ENCODE measurements around the gene CTXN3.

CTXN3 gene

GRCh38 chr5:127645300-127645726 lies 3.6 kb upstream of the CTXN3 start:
- ChIA-PET CTCF (interaction anchor here (1.2 kb wide), 1 partner anchor 81 kb away, joined by 3 read pairs; no protein-coding TSS in a partner anchor), POLR2A (no interaction called here)
- TF ChIP-seq CTCF (IDR thresholded peaks at IDR 0.05; ENCODE audit: insufficient read depth, low read length, missing control alignments), result no peak
- no peak overlapping the region for H3K4me3 ChIP-seq (ENCODE audit: low read depth, low read length)
- no peak for DNase-seq (ENCODE audit: low read depth, low spot score)

GRCh38 chr5:127647361-127647958 lies 1.4 kb upstream of the CTXN3 start:
- TF ChIP-seq CTCF (IDR thresholded peaks at IDR 0.05; ENCODE audit: insufficient read depth, low read length, missing control alignments), result no peak
- H3K4me3 ChIP-seq (ENCODE audit: low read depth, low read length), result no peak overlapping the region
- ChIA-PET POLR2A (no interaction called here), CTCF (no interaction called here)
- DNase-seq (ENCODE audit: low read depth, low spot score), result no peak

- no peak for DNase-seq (ENCODE audit: low read depth, low spot score)
- ChIA-PET POLR2A (no interaction called here), CTCF (no interaction called here)
- no peak overlapping the region for H3K4me3 ChIP-seq (ENCODE audit: low read depth, low read length)
- no peak for TF ChIP-seq CTCF (IDR thresholded peaks at IDR 0.05; ENCODE audit: insufficient read depth, low read length, missing control alignments)
Measured at GRCh38 chr5:127650022-127650421, 1.1 kb downstream of the CTXN3 start.

- ChIA-PET POLR2A (no interaction called here), CTCF (no interaction called here)
- no peak overlapping the region for H3K4me3 ChIP-seq (ENCODE audit: low read depth, low read length)
- no peak for DNase-seq (ENCODE audit: low read depth, low spot score)
- TF ChIP-seq CTCF (IDR thresholded peaks at IDR 0.05; ENCODE audit: insufficient read depth, low read length, missing control alignments), result no peak
Measured at GRCh38 chr5:127650649-127651048, 1.8 kb downstream of the CTXN3 start.

GRCh38 chr5:127652952-127653611 lies 4.2 kb downstream of the CTXN3 start:
- TF ChIP-seq CTCF (IDR thresholded peaks at IDR 0.05; ENCODE audit: insufficient read depth, low read length, missing control alignments), result no peak
- no peak overlapping the region for H3K4me3 ChIP-seq (ENCODE audit: low read depth, low read length)
- CTCF ChIA-PET, result no interaction called here

GRCh38 chr5:127656825-127657224 lies 7.9 kb downstream of the CTXN3 start:
- no peak for DNase-seq (ENCODE audit: low read depth, low spot score)
- CTCF ChIA-PET, result no interaction called here
- POLR2A ChIA-PET, result no interaction called here
- no peak for TF ChIP-seq CTCF (IDR thresholded peaks at IDR 0.05; ENCODE audit: insufficient read depth, low read length, missing control alignments)
- no peak overlapping the region for H3K4me3 ChIP-seq (ENCODE audit: low read depth, low read length)

More at GRCh38 chr5:127652952-127653611, 4.2 kb downstream of the CTXN3 start:
- POLR2A ChIA-PET, result no interaction called here
- DNase-seq (ENCODE audit: low read depth, low spot score), result no peak
